Measurements from ENCODE around the gene HSD17B14. TPM values are rescaled to one million over a fixed set of nuclear protein-coding genes. Genes with fewer than 3 reads are reported as not detected.

Gene HSD17B14
- total RNA-seq, 1 experiment from 2014 or later, result 11.2 TPM

GRCh38 chr19:48870048-48870447 lies 33.8 kb upstream of the HSD17B14 start:
- no CpG with 5 or more reads among the region's 9 CpGs for WGBS (ENCODE audit: extremely low coverage, insufficient read length, low lambda C conversion rate)
- Histone ChIP-seq H3K79me2 (ENCODE audit: insufficient read depth, low read length) (peaks cover 4% of the 10 kb centered on the region; the same call in 1 of the 2 replicates), H4K8ac (replicated peaks; ENCODE audit: insufficient read length, low read depth, low read length) (no peak overlapping the region), H4K20me1 (ENCODE audit: control insufficient read depth, insufficient read depth, insufficient read length) (no peaks in the 10 kb centered on the region), H4K91ac (ENCODE audit: insufficient read length, low read depth, low read length) (no peak overlapping the region), H2BK15ac (ENCODE audit: low read depth, low read length) (no peak overlapping the region), H2BK120ac (ENCODE audit: low read depth, low read length, poor library complexity, severe bottlenecking) (no peak overlapping the region), H3K23ac (ENCODE audit: insufficient read length, low read depth, low read length) (no peak overlapping the region), H3K27me3 (ENCODE audit: insufficient read depth, low read length) (no peaks in the 10 kb centered on the region), H2BK12ac (ENCODE audit: insufficient read length, low read depth, low read length) (no peak overlapping the region), H3K14ac (ENCODE audit: insufficient read depth, low read length) (no peak overlapping the region), H2BK20ac (ENCODE audit: low read depth, low read length, poor library complexity, severe bottlenecking) (no peak overlapping the region), H3K27ac (ENCODE audit: insufficient read length, low read depth, low read length) (no peak overlapping the region), H3K4me2 (ENCODE audit: insufficient read depth, insufficient read length, low read length) (no peak overlapping the region), H3K79me1 (ENCODE audit: insufficient read depth, low read depth, low read length, poor library complexity, severe bottlenecking) (peaks cover 11% of the 10 kb centered on the region), H3K23me2 (ENCODE audit: insufficient read length, low read depth, low read length, poor library complexity, severe bottlenecking) (peaks cover 7% of the 10 kb centered on the region), H2AK5ac (ENCODE audit: insufficient read length, low read length) (no peak overlapping the region), H3K9me3 (ENCODE audit: control insufficient read depth, low read depth, low read length) (no peaks in the 10 kb centered on the region), H3K9ac (ENCODE audit: extremely low read depth, insufficient read length, low read length) (no peak overlapping the region), H3K4me1 (ENCODE audit: insufficient read depth, low read length) (peaks cover 6% of the 10 kb centered on the region), H2BK5ac (ENCODE audit: insufficient read length, low read length) (no peak overlapping the region), H4K5ac (ENCODE audit: insufficient read length, low read depth, low read length) (no peak overlapping the region), H3K56ac (ENCODE audit: insufficient read length, low read depth, low read length) (no peak overlapping the region), H3K18ac (ENCODE audit: insufficient read length, low read depth, low read length) (no peak overlapping the region), H3K4ac (ENCODE audit: low read depth, low read length) (no peak overlapping the region), H2AFZ (ENCODE audit: low read length) (no peak overlapping the region), H3T11ph (ENCODE audit: low read length) (no peak overlapping the region)
- no peak for DNase-seq
- Mint-ChIP-seq H3K36me3 (ENCODE audit: insufficient read depth in 1 of 3, low read depth in 3 of 3) (peaks cover 21 to 30% (median 21%) of the 10 kb centered on the region in 3 experiments), H3K9me3 (no peaks in the 10 kb centered on the region), H3K27ac (no peak overlapping the region), H3K4me1 (peaks cover 32 to 44% of the 10 kb centered on the region in 2 experiments), H3K4me3 (no peak overlapping the region), H3K27me3 (ENCODE audit: low read depth) (no peaks in the 10 kb centered on the region)
- no peak for TF ChIP-seq CTCF (conservative IDR thresholded peaks at IDR 0.05)

All from H9 (cell line).